Fibroblast of mammary gland (primary cell): ENCODE results near the gene SPRY1.

ENCODE experiments used
- DNase-seq: peaks from one replicate; pipeline ENCODE4 v3.0.0-alpha.2; 2010; ENCODE audit warnings: low read depth
- H3K4me3 ChIP-seq: 2 replicates; pipeline ENCODE4 v1.5.1; 2011; ENCODE audit warnings: low read depth, mild to moderate bottlenecking, low read length, moderate library complexity; ENCODE audit not compliant: control insufficient read depth
- CTCF ChIP-seq: conservative IDR thresholded peaks from 2 replicates; pipeline ENCODE4 v1.5.1; 2011; ENCODE audit warnings: low read depth, low read length, inconsistent platforms; ENCODE audit not compliant: control insufficient read depth, insufficient read depth

SPRY1 gene

GRCh38 chr4:123396307-123397143, at the start of gene SPRY1:
SPRY1 (plus strand) TSS chr4:123396795; CDS start chr4:123401592, 4,797 bp downstream.
- H3K4me3 ChIP-seq: peak within 1 kb of the TSS; percentile 90
- no peak for TF ChIP-seq CTCF
- DNase-seq: peak; percentile 90

- TF ChIP-seq CTCF: no peak
- H3K4me3 ChIP-seq: no peak overlapping the region
- no peak for DNase-seq
These were observed 49.6 kb upstream of the SPRY1 start for GRCh38 chr4:123346951-123347350.

- no peak overlapping the region for H3K4me3 ChIP-seq
- no peak for TF ChIP-seq CTCF
- DNase-seq: no peak
These were observed 47.6 kb upstream of the SPRY1 start for GRCh38 chr4:123348946-123349345.

GRCh38 chr4:123349421-123350190, 47.0 kb upstream of the SPRY1 start:
- no peak for TF ChIP-seq CTCF
- DNase-seq: no peak
- H3K4me3 ChIP-seq: no peak overlapping the region

GRCh38 chr4:123350191-123350544, 46.4 kb upstream of the SPRY1 start:
- no peak for TF ChIP-seq CTCF
- H3K4me3 ChIP-seq: no peak overlapping the region
- DNase-seq: peak; percentile 18

- TF ChIP-seq CTCF: no peak
- no peak overlapping the region for H3K4me3 ChIP-seq
- DNase-seq: no peak
These were observed 45.9 kb upstream of the SPRY1 start for GRCh38 chr4:123350726-123351125.
